GM19438 (cell line): ENCODE measurements around the gene HOXB9.

Experiments used
- ATAC-seq: cut with Tn5 transposase; IDR thresholded peaks from one replicate; pipeline ENCODE4 v1.9.1; 2021; ENCODE audit warnings: low read depth; ENCODE audit not compliant: unreplicated experiment

Gene HOXB9

DNA sequence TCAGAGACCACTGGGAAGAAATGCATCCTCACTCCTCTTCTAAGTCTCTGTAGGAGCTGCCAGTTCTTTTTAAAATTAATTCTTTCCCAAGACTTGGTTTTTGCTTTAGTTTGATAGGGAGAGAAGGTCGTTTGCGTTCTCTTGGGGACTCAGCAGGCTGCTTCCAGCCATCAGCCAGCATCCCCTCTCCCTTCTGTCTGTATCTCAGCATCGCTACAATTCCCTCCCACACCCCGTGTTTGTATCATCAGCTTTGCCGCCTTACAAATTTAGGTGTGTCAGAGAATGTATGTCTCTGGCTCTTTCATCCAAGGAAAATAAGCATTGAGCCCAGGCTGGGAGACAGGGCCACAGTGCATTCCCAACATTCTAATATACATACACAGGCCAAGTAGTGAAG, 26.8 kb downstream of the HOXB9 start:
- no peak for ATAC-seq

- no peak for ATAC-seq
Observed at GRCh38 chr17:48598736-48599135, 27.4 kb downstream of the HOXB9 start.

DNA sequence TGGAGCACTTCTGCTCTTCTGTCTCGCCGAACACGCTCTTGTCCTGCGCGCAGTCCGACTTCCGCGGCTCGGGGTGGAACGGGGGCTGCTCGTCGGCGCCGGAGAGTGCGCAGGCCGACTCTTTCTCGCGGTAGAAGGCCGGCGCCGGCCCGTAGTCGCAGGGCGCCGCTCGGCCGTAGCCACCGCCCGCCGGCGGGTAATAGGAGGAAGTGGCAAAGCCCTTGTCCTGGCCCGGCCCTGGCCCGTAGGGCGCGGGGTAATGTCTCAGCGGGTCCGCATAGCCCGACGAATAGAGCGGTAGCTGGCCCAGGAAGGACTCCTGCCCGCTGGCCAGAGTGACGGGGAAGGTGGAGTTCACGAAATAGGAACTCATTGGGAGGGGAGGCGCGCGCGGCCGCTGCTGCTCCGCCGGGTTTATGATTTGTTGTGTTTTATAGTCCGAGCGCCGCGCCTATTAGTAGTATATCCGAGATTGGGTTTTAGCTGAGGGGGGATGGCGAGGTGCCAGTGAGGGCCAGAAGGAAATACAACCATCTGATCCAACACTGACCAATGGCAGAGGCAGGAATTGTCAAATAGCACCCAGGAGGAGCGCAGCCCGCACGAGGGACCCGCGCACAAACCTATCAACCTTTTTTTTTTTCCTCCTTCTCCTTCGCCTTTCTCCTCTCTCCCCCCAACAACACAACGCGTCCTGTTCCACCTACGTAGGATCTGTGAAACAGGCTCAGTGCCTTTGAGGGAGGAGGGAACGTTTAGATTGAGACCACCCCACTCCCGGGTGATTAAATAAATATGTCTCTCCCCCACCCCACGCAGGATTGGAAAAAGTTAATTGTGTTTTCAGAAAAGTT, 28.2 kb downstream of the HOXB9 start:
- no peak for ATAC-seq

GRCh38 chr17:48597528-48597777, 28.7 kb downstream of the HOXB9 start:
- ATAC-seq: no peak

DNA sequence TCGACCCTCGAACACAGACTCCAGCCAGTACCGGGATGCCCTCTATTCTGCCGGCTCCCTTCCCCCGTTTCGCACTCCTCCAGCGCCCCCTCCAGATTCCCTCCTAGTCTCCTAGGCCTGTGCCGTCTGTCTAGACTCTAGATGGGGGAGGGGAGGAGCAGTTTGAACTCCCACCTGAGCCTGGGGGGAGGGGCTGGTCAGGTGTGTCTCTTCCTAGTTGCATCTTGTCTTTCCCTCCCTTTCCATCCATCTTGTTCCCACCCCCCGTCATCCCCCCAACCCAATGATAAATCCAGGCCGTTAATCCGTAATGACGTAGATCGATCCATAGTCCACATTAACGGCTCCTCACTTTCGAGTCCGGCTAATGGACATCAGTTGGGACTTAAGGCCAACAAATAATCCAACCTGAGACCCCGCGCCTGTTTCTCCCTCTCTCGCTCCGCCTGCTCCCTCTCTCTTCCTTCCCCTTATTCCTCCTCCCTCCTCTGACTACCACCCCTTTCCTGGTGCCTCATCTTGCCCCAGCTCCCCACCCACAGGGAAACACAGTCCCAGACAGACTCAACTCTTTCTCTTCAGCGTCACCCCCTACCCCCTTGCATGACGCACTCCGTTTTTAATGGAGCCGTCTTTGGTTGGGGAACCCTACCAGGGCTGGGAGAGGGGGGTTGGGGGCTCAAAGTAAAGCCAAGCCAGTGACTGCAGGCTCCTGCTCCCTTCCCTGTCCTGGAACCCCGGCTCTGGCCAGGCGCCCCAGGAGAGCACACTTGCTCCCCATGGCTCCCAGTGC, 29.2 kb downstream of the HOXB9 start:
- no peak for ATAC-seq

DNA sequence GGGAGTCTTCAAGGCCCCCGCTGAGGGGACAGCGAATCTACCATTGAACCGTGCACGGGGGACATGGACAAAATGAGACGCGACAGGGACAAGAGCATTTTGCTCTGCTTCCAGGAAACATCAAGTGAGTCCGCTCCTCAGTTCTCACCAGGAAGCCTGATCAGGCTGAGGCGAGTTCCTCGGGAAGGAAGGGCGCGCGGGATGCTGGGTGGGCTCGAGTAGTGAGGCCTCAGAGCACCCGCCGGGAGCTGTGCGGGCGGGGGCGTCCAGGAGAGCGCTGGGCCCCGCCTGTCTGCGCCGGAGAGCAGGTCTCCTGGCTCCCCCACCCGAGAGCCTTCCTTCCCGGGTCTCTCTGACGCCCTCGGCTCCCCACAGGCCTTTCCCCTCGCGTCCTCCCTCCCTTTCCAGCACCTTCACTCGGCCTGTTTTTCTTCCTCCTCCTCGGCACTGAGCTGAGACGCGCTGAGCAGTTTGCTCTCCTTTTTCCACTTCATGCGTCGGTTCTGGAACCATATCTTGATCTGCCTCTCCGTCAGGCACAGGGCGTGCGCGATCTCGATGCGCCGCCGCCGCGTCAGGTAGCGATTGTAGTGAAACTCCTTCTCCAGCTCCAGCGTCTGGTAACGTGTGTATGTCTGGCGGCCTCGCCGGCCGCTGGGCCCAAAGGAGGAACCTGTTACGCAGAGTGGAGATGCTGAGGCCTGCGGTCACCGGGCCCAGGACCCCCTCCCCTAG, 30.0 kb downstream of the HOXB9 start:
- ATAC-seq: no peak

DNA sequence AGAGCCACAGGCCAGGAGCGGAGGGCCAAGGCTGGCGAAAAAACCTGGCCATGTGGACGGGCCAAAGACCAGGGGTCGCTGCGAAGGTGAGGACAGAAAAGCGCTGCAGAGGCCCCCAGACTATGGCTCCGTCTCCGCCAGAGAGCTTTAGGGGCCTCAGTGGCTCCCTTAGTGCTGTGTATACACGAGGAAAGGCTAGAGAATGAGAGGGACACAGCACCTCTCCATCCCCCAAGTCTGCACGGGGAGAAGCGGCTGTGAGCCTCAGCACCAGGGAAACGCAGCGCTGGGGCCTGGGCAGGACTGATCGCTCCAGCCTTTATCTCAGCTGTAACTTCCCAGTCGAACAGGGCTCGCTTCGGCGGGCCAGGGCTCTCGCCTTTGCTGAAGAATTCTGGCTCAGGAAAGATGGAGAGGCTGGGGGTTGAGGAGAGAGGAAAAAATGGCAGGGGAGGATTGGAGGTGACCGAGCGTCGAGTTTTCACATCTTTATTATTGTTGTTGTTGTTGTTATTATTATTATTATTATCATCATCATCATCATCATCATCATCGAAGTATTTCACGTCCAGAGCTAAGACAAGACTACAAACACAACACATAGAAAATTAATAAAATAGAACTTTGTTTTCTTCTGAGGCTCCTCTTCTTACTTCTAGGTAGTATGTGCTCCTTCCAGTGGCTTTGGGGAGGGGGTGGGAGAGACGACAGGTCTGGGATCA, 30.7 kb downstream of the HOXB9 start:
- ATAC-seq: no peak

DNA sequence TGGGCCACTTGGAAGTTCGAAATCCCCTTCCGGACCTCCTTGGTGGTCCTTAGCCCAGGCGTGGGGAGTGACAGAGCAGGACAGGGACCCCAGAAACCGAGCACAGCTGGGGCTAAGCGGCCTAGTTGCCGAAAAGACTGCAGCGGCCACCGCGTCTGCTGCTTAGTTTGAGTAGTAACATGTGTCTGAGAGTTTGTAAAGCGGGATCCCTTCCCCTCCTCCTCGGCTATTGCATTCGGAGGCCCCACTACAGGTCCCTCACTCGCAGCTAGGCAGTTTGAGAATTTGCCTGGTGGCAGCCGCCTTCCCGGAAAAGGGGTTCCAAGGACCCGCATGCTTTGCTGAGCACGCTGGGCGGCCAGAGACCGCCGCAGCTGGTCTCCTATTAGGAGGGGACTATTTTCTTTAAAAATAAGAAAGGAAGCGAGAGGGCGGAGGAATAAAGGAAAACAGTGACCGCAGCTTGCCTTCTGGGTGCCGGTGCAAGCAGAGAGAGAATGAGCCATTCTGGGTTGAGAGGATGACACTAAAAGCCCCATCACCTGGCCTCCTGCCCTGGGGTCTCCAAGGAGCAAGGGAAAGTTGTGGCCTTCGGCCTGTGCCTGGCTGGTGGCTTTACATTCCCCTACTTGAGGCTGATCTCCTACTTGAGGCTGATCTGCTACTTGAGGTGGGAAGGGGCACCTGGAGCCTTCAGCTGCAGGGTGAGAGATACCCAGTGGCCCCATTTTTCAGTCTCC, 31.4 kb downstream of the HOXB9 start:
- ATAC-seq: no peak

GRCh38 chr17:48593840-48594537, 32.2 kb downstream of the HOXB9 start:
- ATAC-seq: no peak

GRCh38 chr17:48593126-48593829, 32.9 kb downstream of the HOXB9 start, which contains the start of gene HOXB5:
TSS of gene HOXB5 (minus strand) at chr17:48593779. CDS start at chr17:48593682, 97 bp downstream.
- no peak for ATAC-seq

GRCh38 chr17:48592577-48592976, 33.6 kb downstream of the HOXB9 start:
- no peak for ATAC-seq

DNA sequence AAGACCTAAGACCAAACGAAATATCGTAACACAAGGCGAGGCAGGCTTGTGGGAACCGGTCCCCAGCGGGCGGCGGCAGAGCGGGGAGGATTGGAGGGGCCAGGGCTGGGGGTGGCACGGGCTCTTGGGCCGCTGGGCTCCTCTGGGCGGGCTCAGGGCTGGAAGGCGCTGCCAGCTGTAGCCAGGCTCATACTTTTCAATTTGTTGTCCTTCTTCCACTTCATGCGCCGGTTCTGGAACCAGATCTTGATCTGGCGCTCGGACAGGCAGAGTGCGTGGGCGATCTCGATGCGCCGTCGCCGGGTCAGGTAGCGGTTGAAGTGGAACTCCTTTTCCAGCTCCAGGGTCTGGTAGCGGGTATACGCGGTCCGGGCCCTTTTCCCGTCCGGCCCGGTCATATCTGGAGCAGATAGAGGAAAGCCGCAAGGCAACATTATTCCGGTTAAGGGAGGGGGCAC, 34.1 kb downstream of the HOXB9 start:
- no peak for ATAC-seq

DNA sequence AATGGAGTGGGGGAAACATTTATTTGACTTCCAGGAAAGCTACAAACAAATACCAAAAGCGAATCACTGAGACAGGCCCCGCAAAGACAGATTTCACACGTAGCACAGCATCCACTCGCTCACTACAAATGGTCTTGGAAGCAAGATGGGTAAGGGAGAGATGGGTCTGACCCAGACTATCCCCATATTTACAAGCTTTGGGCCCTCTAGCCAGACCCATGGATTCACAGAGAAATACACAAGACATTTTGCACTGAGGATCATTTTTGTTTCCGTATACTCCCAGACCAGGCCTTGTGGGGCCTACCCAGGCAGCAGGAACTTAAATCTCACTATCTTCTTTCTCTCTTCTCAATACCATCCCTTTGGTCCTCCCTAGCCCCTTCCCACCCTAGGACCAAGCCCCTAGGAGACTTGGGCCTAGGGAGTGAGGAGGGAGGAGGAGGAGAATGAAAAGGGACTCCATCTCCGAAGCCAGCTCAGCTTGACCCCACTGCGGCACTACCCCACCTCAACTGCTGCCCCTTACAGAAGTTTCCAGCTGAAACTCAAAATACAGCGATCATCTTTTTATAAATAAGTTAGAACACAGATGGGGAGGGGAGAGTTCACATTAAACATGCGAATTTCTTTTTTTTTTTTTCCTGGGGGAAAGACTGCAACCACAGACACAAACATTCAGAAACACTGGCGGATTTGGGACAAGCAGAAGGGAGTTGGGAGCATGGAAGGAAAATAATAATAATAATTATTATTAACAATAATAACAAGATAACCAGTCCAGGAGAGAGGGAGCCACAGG, 34.7 kb downstream of the HOXB9 start:
- ATAC-seq: no peak

DNA sequence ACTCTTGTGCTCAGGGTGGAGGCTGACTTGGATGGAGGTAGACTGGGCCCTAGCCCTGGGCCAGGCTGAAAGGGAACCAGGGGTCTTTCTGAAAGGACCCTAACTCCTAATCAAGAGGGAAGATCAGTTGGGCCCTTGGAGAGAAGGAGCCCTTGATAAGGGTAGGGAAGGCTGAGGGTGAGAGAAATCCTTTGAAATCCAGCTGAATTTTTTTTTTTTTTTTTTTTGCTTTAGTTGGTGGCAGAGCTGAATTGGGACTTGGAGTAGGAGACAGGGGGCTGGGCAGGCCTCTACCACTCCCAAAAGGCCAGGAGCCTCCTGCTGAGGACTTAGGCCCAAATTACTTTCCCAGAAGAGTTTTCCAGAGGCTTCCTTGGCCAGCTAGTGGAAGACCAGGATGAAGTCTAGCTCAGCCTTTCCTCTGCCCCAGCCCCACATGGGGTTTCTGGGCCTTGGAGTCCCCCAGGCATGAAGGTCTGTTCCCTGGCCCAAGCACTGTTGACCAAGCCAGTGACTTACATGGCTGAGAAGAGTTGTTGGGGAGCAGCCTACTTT, 35.5 kb downstream of the HOXB9 start:
- ATAC-seq: no peak

DNA sequence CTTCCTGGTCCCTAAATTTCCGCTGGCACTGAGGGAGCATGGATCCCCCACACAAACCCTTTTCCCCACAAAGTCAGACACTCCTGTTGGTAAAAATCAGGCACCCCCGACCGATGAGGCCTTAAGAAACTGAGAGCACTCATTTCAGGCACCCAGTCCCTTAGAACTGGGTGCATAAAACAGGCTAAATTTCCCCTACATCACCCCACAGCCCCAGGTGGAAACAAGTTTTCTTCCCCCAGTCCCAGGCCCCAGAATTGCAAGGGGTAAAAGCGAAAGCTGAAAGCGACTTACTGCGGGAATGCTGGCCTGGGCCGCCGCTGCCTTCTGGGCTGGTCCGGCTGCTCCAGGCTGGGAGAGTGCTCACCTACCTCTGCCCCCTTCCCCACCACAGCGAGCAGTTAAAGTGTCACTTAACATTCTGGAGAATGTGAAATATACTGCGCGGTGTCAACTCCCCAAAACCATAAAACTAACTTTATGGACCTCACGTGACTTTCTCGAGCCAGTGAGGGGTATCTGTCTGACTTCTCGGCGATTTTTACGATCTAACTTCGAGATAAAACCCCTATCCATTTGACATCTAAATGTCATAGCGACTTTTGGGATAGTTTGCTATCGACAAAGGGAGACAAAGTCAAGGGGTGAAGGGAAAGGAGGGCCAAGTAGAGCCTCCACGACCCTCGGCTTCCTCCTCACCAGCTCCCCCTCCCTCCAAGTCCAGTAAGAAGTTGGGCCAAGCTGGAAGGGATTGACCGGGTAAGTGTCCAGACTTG, 36.1 kb downstream of the HOXB9 start, which contains the start of gene HOXB3:
HOXB3 (minus strand) TSS at position 411 of the 776 bp plus-strand sequence. CDS start 37,767 bp downstream, outside the sequence.
- no peak for ATAC-seq

- ATAC-seq: no peak
Observed at GRCh38 chr17:48589060-48589830, 36.9 kb downstream of the HOXB9 start.
